ENCODE results near the gene NUP58. TPM values are rescaled to one million over a fixed set of nuclear protein-coding genes. Genes with fewer than 3 reads are reported as not detected.

Gene NUP58
- total and polyA plus RNA-seq, 9 of the 15 experiments (the other 6 are each of a cell fraction or from before 2014, with no cell fraction given), result 12.5 to 98.0 (median 42.6) TPM

GRCh38 chr13:25252225-25252624 lies 49.2 kb upstream of the NUP58 start:
- 94% methylated on average over 4 of the region's 4 CpGs for WGBS (ENCODE audit: insufficient coverage, low coverage, missing lambda C conversion rate)
- H3K4me2 ChIP-seq (ENCODE audit: insufficient read depth, low read length), result no peak overlapping the region
- H3K27me3 ChIP-seq (ENCODE audit: control insufficient read depth in 2 of 2, insufficient read depth in 2 of 2, low read length in 2 of 2), result no peaks in the 10 kb centered on the region
- peaks cover 7% of the 10 kb centered on the region; the same call in 1 of the 3 replicates for H3K36me3 ChIP-seq (ENCODE audit: control insufficient read depth, insufficient read depth, low read length)
- no peaks in the 10 kb centered on the region for H3K79me2 ChIP-seq (ENCODE audit: control insufficient read depth, insufficient read depth, low read length)
- H3K4me3 ChIP-seq, result no peak overlapping the region
- no peak overlapping the region for H3K9ac ChIP-seq (ENCODE audit: insufficient read depth in 1 of 2, low read depth in 2 of 2, low read length in 2 of 2)
- no peak for DNase-seq (ENCODE audit: extremely low read depth in 1 of 4, low spot score in 3 of 4)
- intact Hi-C loops (cut with micrococcal nuclease) (no loop called here), in situ Hi-C loops (cut with MboI) (no loop called here)
- ChIA-PET CTCF (ENCODE audit: low intra/inter-chr PET ratio) (no interaction called here), POLR2A (no interaction called here)
- H3K9me3 ChIP-seq (replicated peaks; ENCODE audit: control insufficient read depth, insufficient read depth, low read depth, low read length), result no peaks in the 10 kb centered on the region
- H3K27ac ChIP-seq (ENCODE audit: extremely low read depth, low read depth, low read length), result no peak overlapping the region
- H3K9me1 ChIP-seq (ENCODE audit: control insufficient read depth, insufficient read depth, low read length), result no peaks in the 10 kb centered on the region
- TF ChIP-seq E2F8 (IDR thresholded peaks at IDR 0.05; ENCODE audit: low read depth, partially characterized antibody), result no peak
- TF ChIP-seq ZNF431 (CRISPR knock-in tag; IDR thresholded peaks at IDR 0.05), result no peak
- TF ChIP-seq ILF3 (IDR thresholded peaks at IDR 0.05; ENCODE audit: borderline replicate concordance), result no peak
- no peak for TF ChIP-seq CAMTA2 (CRISPR knock-in tag; conservative IDR thresholded peaks at IDR 0.05)
- no peak for TF ChIP-seq CUX1 (CRISPR knock-in tag; IDR thresholded peaks at IDR 0.05)
- no peak for TF ChIP-seq KLF6 (CRISPR knock-in tag; IDR thresholded peaks at IDR 0.05; ENCODE audit: borderline replicate concordance)
- no peaks in the 10 kb centered on the region for H3K4me1 ChIP-seq (replicated peaks in 1 of 2; ENCODE audit: control insufficient read depth in 2 of 2, insufficient read depth in 2 of 2, low read length in 2 of 2)
- H2AFZ ChIP-seq (ENCODE audit: low read depth, low read length), result no peak overlapping the region
- H4K20me1 ChIP-seq (replicated peaks; ENCODE audit: control insufficient read depth, insufficient read depth, low read length), result no peaks in the 10 kb centered on the region
- no TSS peak for BruUV-seq (replicated peaks)
- FAIRE-seq, result no peak
- no peak for ATAC-seq
